Body of pancreas (tissue), 4 donors: ENCODE data around the gene COX14. TPM values are rescaled to one million over a fixed set of nuclear protein-coding genes. Genes with fewer than 3 reads are reported as not detected.

Source experiments
- ATAC-seq: fragments of 150-250 bp; one replicate; pipeline ENCODE4 v1.9.1; 2016
- DNase-seq, 4 donors: peaks; one replicate each; pipeline ENCODE4 v3.0.0-alpha.2; 2019
- H3K27ac ChIP-seq, 4 donors: fragments of 200-600 bp; sonication (generic); 1 replicate in 3 of 4; 2 replicates in 1 of 4; pipeline versions ENCODE4 v1.5.1 to v1.6.1; 2016 to 2019; ENCODE audit warnings: mild to moderate bottlenecking in 1 of 4, mixed read lengths in 1 of 4, moderate library complexity in 1 of 4
- H3K27me3 ChIP-seq, 2 donors: fragments of 200-600 bp; sonication (generic); one replicate each; pipeline ENCODE4 v1.6.0; 2016; ENCODE audit warnings: mild to moderate bottlenecking in 1 of 2
- H3K36me3 ChIP-seq, 2 donors: fragments of 200-600 bp; sonication (generic); replicated peaks in 1 of 2; 2 replicates each; pipeline ENCODE4 v1.5.1; 2016; ENCODE audit warnings: low read depth in 2 of 2; ENCODE audit not compliant: insufficient read depth in 1 of 2
- H3K4me1 ChIP-seq: fragments of 200-600 bp; sonication (generic); one replicate; pipeline ENCODE4 v1.6.0; 2016
- H3K4me3 ChIP-seq, 2 donors: fragments of 200-600 bp; sonication (generic); 1 replicate in 1 of 2; 2 replicates in 1 of 2; pipeline ENCODE4 v1.5.1; 2016 to 2019
- H3K9me3 ChIP-seq, 3 donors: fragments of 200-600 bp; sonication (generic); 1 replicate in 2 of 3; 2 replicates in 1 of 3; pipeline ENCODE4 v1.5.1; 2016
- POLR2A ChIP-seq, 3 donors: fragments of 450-650 bp; IDR thresholded peaks; one replicate each; pipeline ENCODE4 v1.6.1; 2016; ENCODE audit warnings: antibody characterized with exemption in 3 of 3, mild to moderate bottlenecking in 2 of 3
- WGBS, 2 donors: methylation state at CpG; one replicate each; pipeline ENCODE4 v1.1.5; 2017; 5-methylcytosine and 5-hydroxymethylcytosine counted together
- intact Hi-C: fragments of 100-400 bp; cut with DNase I; formaldehyde crosslinking; loops from one replicate; pipeline ENCODE4 v1.15.1; 2023
- total RNA-seq, 2 donors: library from RNA; depleted of rRNA; stranded (reverse); fragments of >200 nt; gene quantifications; one replicate each; pipeline ENCODE4 v1.1.0, GENCODE V29; 2016
- TF ChIP-seq, protein P1 (sequence below), 7 experiments: fragments of 450-650 bp in 4 of 7; fragments of 200-600 bp in 3 of 7; sonication (generic) in 3 of 7; IDR thresholded peaks; one replicate each; pipeline ENCODE4 v1.5.1; 2016 to 2019; ENCODE audit warnings: antibody characterized with exemption in 7 of 7

COX14 gene
- total RNA-seq, 2 donors from 2014 or later = 14.5 to 47.8 TPM

DNA sequence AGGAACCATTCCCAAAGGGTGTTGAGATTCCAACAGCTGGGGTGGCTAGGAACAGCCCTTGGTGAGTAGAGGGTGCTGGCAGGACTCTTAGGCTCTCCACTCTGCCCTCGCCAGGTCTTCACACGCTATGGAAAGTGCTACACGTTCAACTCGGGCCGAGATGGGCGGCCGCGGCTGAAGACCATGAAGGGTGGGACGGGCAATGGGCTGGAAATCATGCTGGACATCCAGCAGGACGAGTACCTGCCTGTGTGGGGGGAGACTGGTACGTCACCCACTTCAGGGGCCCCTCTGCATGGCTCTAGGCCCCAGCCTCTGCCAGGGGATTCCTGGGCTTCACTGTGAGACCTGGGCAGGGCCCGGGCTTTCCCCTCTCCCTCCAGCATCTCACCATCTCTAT, 34.9 kb upstream of the COX14 start:
- H3K36me3 ChIP-seq = no peaks in the 10 kb centered on the region
- intact Hi-C loops = loop anchor here (5.0 kb wide), 1 partner anchor 100 kb away; no protein-coding TSS in a partner anchor
- DNase-seq (no peak), ATAC-seq (no peak)
- TF ChIP-seq, protein P1, sequence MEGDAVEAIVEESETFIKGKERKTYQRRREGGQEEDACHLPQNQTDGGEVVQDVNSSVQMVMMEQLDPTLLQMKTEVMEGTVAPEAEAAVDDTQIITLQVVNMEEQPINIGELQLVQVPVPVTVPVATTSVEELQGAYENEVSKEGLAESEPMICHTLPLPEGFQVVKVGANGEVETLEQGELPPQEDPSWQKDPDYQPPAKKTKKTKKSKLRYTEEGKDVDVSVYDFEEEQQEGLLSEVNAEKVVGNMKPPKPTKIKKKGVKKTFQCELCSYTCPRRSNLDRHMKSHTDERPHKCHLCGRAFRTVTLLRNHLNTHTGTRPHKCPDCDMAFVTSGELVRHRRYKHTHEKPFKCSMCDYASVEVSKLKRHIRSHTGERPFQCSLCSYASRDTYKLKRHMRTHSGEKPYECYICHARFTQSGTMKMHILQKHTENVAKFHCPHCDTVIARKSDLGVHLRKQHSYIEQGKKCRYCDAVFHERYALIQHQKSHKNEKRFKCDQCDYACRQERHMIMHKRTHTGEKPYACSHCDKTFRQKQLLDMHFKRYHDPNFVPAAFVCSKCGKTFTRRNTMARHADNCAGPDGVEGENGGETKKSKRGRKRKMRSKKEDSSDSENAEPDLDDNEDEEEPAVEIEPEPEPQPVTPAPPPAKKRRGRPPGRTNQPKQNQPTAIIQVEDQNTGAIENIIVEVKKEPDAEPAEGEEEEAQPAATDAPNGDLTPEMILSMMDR (IDR thresholded peaks at IDR 0.05) = no peak
- TF ChIP-seq POLR2A (IDR thresholded peaks at IDR 0.05) = no peak
- H3K4me1 ChIP-seq = peaks cover 6% of the 10 kb centered on the region
- H3K27ac ChIP-seq = no peak overlapping the region
- H3K27me3 ChIP-seq = no peaks in the 10 kb centered on the region
- WGBS, 2 donors = 62 to 75% methylated on average over 11 to 12 of the region's 12 CpGs
- H3K4me3 ChIP-seq = no peak overlapping the region
- no peaks in the 10 kb centered on the region for H3K9me3 ChIP-seq

DNA sequence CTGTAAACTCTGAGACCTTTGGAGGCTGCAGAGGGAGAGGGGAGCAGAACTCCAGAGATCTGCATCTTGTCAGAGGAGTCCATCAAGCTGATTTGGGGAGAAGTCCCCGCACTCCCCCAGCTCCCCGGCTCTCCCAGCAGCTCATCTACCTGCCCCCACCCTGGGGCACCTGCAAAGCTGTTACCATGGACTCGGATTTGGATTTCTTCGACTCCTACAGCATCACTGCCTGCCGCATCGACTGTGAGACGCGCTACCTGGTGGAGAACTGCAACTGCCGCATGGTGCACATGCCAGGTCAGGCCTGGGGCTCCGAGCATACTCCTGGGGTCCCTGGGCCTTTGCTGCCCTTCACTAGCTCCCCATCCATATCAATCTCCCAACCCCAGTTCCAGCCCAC, 33.8 kb upstream of the COX14 start:
- no peak for TF ChIP-seq POLR2A (IDR thresholded peaks at IDR 0.05)
- TF ChIP-seq, protein P1 (IDR thresholded peaks at IDR 0.05) = no peak
- no peaks in the 10 kb centered on the region for H3K36me3 ChIP-seq
- H3K27me3 ChIP-seq = no peaks in the 10 kb centered on the region
- intact Hi-C loops = loop anchor here (5.0 kb wide), 1 partner anchor 99 kb away; no protein-coding TSS in a partner anchor
- peaks cover 6% of the 10 kb centered on the region for H3K4me1 ChIP-seq
- 80 to 89% methylated on average over 10 of the region's 10 CpGs for WGBS, 2 donors
- no peak for DNase-seq
- H3K9me3 ChIP-seq = no peaks in the 10 kb centered on the region
- H3K27ac ChIP-seq = no peak overlapping the region
- ATAC-seq = no peak
- no peak overlapping the region for H3K4me3 ChIP-seq

DNA sequence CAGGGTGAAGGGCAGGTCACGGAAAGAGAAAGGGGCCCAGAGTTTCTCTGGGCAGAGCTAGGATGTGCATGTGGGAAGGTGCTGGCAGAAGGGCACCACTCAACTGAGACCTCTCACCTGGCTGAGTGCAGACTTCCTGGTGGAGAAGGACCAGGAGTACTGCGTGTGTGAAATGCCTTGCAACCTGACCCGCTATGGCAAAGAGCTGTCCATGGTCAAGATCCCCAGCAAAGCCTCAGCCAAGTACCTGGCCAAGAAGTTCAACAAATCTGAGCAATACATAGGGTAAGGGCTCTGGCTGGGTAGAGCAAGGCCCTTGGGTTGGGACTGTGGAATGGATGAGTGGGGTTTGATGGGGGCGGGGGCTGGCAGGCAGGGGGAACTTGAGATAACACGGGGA, 32.3 kb upstream of the COX14 start:
- WGBS, 2 donors = 75 to 80% methylated on average over 5 of the region's 5 CpGs
- TF ChIP-seq, protein P1 (IDR thresholded peaks at IDR 0.05) = no peak
- DNase-seq (no peak), ATAC-seq (no peak)
- H3K27me3 ChIP-seq = no peaks in the 10 kb centered on the region
- H3K36me3 ChIP-seq = no peaks in the 10 kb centered on the region
- H3K4me1 ChIP-seq = peaks cover 9% of the 10 kb centered on the region
- H3K9me3 ChIP-seq = no peaks in the 10 kb centered on the region
- no peak overlapping the region for H3K4me3 ChIP-seq
- H3K27ac ChIP-seq = no peak overlapping the region
- intact Hi-C loops = loop anchor here (5.0 kb wide), 1 partner anchor 98 kb away; no protein-coding TSS in a partner anchor

DNA sequence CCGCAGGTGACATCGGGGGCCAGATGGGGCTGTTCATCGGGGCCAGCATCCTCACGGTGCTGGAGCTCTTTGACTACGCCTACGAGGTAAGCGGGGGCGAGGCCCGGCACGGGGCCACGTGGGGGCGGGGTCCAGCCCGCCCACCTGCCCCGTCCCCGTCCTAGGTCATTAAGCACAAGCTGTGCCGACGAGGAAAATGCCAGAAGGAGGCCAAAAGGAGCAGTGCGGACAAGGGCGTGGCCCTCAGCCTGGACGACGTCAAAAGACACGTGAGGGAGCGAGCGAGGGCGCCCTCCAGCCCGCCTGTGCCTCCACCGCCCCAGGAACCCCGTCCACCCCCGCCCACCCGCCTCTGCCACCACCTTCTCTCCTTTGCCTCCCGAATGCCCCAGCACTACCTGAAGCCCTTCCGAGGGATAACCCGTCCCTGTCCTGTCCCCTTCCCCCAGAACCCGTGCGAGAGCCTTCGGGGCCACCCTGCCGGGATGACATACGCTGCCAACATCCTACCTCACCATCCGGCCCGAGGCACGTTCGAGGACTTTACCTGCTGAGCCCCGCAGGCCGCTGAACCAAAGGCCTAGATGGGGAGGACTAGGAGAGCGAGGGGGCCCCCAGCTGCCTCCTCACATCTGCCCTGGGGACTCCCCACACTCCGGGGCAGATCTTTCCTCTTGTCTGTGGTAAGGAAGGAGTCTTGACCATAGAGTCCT, 30.8 kb upstream of the COX14 start:
- 44 to 64% methylated on average over 9 to 42 of the region's 46 CpGs for WGBS, 2 donors
- intact Hi-C loops = no loop called here
- ATAC-seq (no peak), DNase-seq (no peak)
- Histone ChIP-seq H3K36me3 (no peaks in the 10 kb centered on the region), H3K4me1 (peaks cover 9% of the 10 kb centered on the region), H3K27ac (no peak overlapping the region), H3K4me3 (no peak overlapping the region), H3K27me3 (no peaks in the 10 kb centered on the region), H3K9me3 (no peaks in the 10 kb centered on the region)
- TF ChIP-seq POLR2A (IDR thresholded peaks at IDR 0.05) = no peak
- TF ChIP-seq, protein P1 (IDR thresholded peaks at IDR 0.05) = no peak

DNA sequence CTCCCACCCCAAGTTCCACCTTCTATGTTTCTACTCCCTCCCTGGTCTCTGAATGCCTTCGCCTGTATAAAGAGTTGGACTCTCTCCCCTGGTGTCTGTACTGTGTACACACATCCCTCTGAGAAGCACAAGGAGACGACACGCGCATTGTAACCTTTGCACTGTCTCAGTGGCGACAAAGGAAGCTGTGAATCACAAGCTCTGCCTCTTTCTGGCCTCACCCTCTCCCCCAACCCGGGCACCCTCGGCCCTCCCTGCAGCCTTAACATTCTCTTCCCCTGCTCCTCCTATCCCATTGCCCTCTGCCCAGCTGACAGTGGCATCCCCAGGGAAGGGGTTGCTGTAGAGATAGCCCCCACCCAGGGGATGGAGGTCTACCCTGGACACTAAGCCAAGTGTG, 29.4 kb upstream of the COX14 start:
- Histone ChIP-seq H3K4me1 (peaks cover 9% of the 10 kb centered on the region), H3K36me3 (no peaks in the 10 kb centered on the region), H3K27me3 (no peaks in the 10 kb centered on the region), H3K27ac (no peak overlapping the region), H3K9me3 (no peaks in the 10 kb centered on the region), H3K4me3 (no peak overlapping the region)
- ATAC-seq = no peak
- TF ChIP-seq POLR2A (IDR thresholded peaks at IDR 0.05) = no peak
- TF ChIP-seq, protein P1 (IDR thresholded peaks at IDR 0.05) = no peak
- 69 to 70% methylated on average over 7 of the region's 7 CpGs for WGBS, 2 donors
- intact Hi-C loops = no loop called here
- DNase-seq = no peak
